ENCODE measurements around the gene LILRB3. TPM values are rescaled to one million over a fixed set of nuclear protein-coding genes. Genes with fewer than 3 reads are reported as not detected.
A peak's percentile ranks its signal among the peaks of the same experiment; 100 is the strongest.
"Not testable (repeated sequence)": the region's sequence is repeated elsewhere in the genome, so short reads cannot be mapped to it uniquely, and the experiment has no call there.

LILRB3 gene
- polyA plus RNA-seq, 1 experiment = not detected

DNA sequence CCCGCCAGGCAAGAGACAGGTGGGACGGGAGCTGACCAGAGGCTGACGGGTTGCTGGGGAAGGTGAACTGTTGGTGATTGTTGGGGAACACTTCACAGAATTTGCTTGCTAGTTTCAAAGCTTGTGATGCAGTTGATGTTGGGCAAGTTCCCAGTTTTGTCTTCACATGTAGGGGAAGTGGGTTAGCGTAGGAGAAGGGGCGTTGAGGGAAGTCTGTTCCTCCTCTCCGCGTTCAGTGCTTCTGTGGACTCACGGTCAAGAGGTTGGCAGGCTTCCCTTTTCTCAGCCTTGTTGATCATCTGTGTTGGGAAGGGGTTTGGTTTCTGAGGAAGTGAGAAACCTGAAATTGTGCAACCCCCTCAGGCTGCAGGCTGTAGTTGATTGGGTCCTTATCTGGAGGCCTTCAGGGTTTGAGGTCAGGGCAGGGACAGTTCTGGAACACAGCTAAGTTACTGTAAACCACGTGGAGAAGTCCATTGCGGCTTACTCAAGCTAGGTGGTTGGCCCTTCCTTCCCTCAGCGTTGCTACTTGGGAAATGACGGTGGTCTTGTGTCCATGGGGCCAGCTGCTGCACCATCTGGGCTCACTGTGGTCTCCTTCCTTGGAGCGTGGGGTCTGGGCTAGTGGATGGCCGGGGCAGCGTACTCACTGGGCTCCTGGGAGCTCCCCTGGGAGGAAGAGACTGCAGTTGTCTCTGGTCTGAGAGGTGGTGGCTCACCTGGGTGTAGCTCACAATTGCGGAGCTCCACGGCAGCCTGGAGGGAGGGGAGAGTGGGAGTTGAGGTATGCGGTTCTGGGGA, 14.6 kb downstream of the LILRB3 start:
- CTCF ChIA-PET = no interaction called here
- Histone ChIP-seq H3K9me3 (ENCODE audit: control insufficient read depth, insufficient read depth, low read length) (no peaks in the 10 kb centered on the region; the same call in 1 of the 2 replicates), H3K27ac (ENCODE audit: low read depth, low read length) (peak overlapping the region; percentile 39), H3K27me3 (ENCODE audit: control insufficient read depth, insufficient read depth, low read length) (no peaks in the 10 kb centered on the region), H3K4me3 (ENCODE audit: low read depth, low read length) (no peak overlapping the region)
- POLR2A ChIA-PET = interaction anchor here (0.6 to 4.9 kb wide), 5 partner anchors 17 to 981 kb away, joined by 3 to 29 read pairs (median 3); partner anchors contain the start of genes MBOAT7, TMC4 and TSEN34
- DNase-seq (ENCODE audit: low read depth, low spot score) = no peak
- no peak for TF ChIP-seq CTCF (IDR thresholded peaks at IDR 0.05; ENCODE audit: low read depth, low read length)

GRCh38 chr19:54207676-54207982, 15.2 kb downstream of the LILRB3 start:
- Histone ChIP-seq H3K27me3 (ENCODE audit: control insufficient read depth, insufficient read depth, low read length) (no peaks in the 10 kb centered on the region), H3K27ac (ENCODE audit: low read depth, low read length) (no peak overlapping the region), H3K9me3 (ENCODE audit: control insufficient read depth, insufficient read depth, low read length) (no peaks in the 10 kb centered on the region; the same call in 1 of the 2 replicates), H3K4me3 (ENCODE audit: low read depth, low read length) (no peak overlapping the region)
- no peak for DNase-seq (ENCODE audit: low read depth, low spot score)
- TF ChIP-seq CTCF (IDR thresholded peaks at IDR 0.05; ENCODE audit: low read depth, low read length) = no peak
- CTCF ChIA-PET = no interaction called here
- POLR2A ChIA-PET = interaction anchor here (3.9 to 4.9 kb wide), 2 partner anchors 16 to 19 kb away, joined by 24 to 29 read pairs; partner anchors contain the start of genes MBOAT7 and TSEN34

DNA sequence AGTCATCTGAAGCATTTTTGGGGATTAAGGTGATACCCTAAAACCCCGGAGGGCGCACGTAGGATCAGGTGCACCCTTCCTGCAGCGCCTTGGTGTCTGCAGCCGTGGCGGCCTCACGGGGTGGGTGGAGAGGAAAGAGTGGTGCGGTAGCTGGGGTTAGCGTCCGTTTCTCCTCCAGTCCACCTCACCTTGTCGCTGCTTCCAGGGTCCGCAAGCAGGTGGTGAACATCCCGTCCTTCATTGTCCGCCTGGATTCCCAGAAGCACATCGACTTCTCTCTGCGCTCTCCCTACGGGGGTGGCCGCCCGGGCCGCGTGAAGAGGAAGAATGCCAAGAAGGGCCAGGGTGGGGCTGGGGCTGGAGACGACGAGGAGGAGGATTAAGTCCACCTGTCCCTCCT, 15.6 kb downstream of the LILRB3 start:
- H3K4me3 ChIP-seq (ENCODE audit: low read depth, low read length); CTCF ChIA-PET; H3K9me3 ChIP-seq (ENCODE audit: control insufficient read depth, insufficient read depth, low read length); H3K27me3 ChIP-seq (ENCODE audit: control insufficient read depth, insufficient read depth, low read length); DNase-seq (ENCODE audit: low read depth, low spot score): not testable (repeated sequence)
- H3K27ac ChIP-seq (ENCODE audit: low read depth, low read length) = peak overlapping the region; percentile 31
- POLR2A ChIA-PET = interaction anchor here (4.9 kb wide), 1 partner anchor 16 kb away, joined by 24 read pairs; the partner anchor contains the start of gene TSEN34

DNA sequence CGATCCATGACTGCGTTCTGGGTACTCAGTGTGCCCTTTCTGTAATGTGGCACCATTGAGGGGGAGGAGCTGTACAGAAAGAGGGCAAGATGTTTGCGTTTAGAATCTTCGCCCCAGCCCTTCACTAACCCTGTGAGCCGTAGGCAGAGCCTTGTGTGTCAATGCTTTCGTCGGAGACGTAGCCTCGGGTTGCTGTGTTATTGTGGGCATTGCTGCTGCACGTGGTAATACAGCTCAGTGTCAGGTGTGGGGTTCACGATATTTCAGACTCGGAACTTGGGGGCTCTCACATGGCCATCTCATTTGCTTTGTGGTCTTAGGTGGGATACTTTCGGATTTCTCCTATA, 16.0 kb downstream of the LILRB3 start:
- H3K27me3 ChIP-seq (ENCODE audit: control insufficient read depth, insufficient read depth, low read length) = no peaks in the 10 kb centered on the region
- DNase-seq (ENCODE audit: low read depth, low spot score) = no peak
- TF ChIP-seq CTCF (IDR thresholded peaks at IDR 0.05; ENCODE audit: low read depth, low read length) = no peak
- H3K27ac ChIP-seq (ENCODE audit: low read depth, low read length) = peak overlapping the region; percentile 31
- H3K9me3 ChIP-seq (ENCODE audit: control insufficient read depth, insufficient read depth, low read length) = no peaks in the 10 kb centered on the region; the same call in 1 of the 2 replicates
- H3K4me3 ChIP-seq (ENCODE audit: low read depth, low read length) = no peak overlapping the region
- CTCF ChIA-PET = no interaction called here
- POLR2A ChIA-PET = interaction anchor here (4.9 kb wide), 1 partner anchor 16 kb away, joined by 24 read pairs; the partner anchor contains the start of gene TSEN34

- Histone ChIP-seq H3K4me3 (ENCODE audit: low read depth, low read length) (no peak overlapping the region), H3K27me3 (ENCODE audit: control insufficient read depth, insufficient read depth, low read length) (no peaks in the 10 kb centered on the region), H3K27ac (ENCODE audit: low read depth, low read length) (no peak overlapping the region), H3K9me3 (ENCODE audit: control insufficient read depth, insufficient read depth, low read length) (no peaks in the 10 kb centered on the region; the same call in 1 of the 2 replicates)
- POLR2A ChIA-PET = interaction anchor here (1.2 to 4.9 kb wide), 2 partner anchors 15 to 69 kb away, joined by 4 to 24 read pairs; partner anchors contain the start of gene TSEN34
- CTCF ChIA-PET = no interaction called here
- DNase-seq (ENCODE audit: low read depth, low spot score) = no peak
- no peak for TF ChIP-seq CTCF (IDR thresholded peaks at IDR 0.05; ENCODE audit: low read depth, low read length)
Observed at GRCh38 chr19:54206030-54206830, 16.6 kb downstream of the LILRB3 start.

Measured in AG04450 (cell line).